Anterior cingulate cortex (tissue), 58 donors: ENCODE results near the gene SNX24.
A peak's percentile ranks its signal among the peaks of the same experiment; 100 is the strongest.
"Not testable (repeated sequence)": the region's sequence is repeated elsewhere in the genome, so short reads cannot be mapped to it uniquely, and the experiment has no call there.

Experiments
- DNase-seq, 58 donors: peaks; one replicate each; lab custom pipeline; 2025; lab: John Stamatoyannopoulos, UW

SNX24 gene

DNA sequence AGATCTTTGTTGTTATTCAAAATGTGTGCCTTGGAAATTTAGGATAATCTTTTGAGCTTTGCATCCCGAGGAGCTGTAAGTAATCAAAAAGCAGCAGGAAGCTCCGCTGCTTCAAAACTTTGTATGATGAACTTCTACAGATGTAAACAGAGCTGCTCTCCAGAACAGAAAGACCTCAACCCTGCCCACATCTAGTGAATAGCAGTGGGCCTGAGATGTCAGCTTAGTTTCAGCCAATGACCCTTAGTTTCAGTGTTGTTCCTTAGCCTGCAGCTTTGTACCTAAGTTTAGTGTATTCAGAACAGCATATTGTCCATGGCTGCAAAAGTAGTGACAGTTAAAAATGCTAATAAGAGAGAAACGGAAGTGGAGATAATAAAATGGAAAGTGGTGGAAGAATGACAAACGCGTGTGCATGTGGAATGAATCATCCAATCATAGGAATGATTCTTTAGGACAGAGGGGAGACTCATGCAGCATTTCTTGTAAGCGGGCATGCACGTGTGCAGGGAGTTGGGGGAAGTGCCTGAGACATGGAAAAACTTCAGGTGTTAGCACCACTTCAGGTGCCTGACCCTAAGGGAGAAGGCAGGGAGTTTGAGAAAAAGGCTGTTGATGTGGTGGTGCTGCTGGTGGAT is 24.9 kb downstream of the SNX24 start:
- DNase-seq = no peak

GRCh38 chr5:122871661-122872060 is 26.2 kb downstream of the SNX24 start:
- DNase-seq = no peak

DNA sequence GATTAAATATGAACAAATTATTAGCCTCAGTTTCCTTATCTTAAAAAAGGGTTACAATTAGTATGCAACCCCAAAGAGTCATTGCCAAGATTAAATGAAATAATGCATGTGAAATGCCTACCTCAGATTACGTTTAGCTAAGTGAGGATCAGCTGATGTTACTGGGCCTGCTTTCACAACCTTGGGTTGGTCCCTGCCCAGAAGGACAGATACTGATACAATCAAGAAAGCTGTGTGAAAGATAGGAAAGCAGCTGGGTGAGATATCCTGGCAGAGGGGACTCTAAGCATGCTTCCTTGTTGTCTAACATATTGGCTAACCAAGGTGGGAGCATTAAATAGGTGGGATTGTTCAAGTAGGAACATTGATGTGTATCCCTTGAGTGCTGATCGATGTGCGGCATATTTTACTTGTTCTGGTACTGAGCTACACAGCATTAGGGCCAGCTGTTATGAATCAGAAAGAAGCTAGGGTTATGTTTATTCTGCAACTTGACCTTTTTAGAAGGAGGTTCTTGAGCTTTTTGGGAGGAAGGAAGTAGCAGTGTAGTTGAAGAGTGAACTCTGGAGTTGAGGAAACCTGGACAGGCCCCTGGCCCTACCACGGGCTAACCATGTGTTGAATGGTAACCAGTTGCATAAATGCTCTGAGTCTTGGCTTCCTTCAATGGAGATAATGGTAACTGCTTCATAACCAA is 28.9 kb downstream of the SNX24 start:
- no peak for DNase-seq

- DNase-seq = peak in 1 of 58 donors; percentile 4
Observed at GRCh38 chr5:122877518-122877917, 32.1 kb downstream of the SNX24 start.

DNA sequence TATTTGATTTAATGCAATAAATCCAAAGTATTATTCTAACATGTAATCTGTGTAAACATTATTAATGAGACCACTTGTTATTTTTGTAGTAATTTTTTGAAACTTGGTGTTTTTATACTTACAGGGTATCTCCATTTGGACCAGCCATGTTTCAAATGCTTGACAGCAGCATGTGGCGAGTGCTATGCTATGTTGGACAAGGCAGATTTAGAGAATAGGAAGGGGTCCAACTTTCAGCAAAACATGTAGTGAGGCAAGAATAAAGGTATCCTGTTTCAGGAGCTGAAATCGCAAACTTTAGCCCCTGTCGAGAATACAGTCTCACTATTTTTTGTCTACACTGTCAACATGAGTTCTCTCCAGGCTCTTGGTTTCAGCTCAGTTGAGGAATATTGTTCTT is 33.7 kb downstream of the SNX24 start:
- no peak for DNase-seq

DNA sequence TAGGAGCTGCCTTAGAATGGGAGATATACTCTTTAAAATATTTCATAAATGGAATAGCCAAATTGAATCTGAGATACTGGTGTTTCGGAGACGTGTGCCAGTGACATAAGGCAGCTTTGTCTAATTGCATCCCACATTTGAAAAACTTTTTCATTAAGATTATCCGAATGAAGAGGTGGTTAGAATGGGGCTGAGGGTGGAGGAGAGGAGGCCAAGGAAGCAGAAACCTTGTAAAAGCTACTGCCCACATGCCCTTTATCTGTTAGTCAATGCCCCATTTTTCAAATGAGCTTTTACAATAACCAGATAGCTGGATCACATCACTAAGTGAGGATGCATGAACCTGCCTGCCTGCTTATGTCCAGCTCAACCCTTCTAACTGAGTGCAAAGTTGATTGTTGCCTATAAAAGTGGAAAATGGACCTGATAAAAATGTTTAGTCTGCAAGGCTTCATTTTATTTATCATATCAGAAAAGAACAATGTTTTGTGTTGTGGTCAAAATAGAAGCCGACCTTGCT is 34.8 kb downstream of the SNX24 start:
- no peak for DNase-seq

DNA sequence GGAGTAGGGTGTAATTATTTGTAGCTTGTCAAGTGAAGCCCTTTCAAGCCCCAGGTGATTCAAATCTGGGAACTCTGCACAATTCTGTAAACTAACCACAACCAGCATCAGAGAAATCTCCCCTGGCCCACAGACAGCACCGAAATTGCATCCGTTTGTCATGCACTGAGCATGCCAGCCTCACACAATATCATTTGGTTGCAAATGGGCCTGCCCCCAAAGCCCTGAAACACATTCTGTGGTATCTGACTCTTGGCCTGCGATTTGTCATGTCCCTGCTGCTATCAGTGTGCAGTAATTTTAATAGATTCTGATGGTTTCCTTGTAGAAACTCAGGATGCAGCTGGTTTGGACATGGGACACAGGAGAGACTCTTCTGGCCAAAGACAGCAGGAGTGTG is 35.3 kb downstream of the SNX24 start:
- DNase-seq = no peak

DNA sequence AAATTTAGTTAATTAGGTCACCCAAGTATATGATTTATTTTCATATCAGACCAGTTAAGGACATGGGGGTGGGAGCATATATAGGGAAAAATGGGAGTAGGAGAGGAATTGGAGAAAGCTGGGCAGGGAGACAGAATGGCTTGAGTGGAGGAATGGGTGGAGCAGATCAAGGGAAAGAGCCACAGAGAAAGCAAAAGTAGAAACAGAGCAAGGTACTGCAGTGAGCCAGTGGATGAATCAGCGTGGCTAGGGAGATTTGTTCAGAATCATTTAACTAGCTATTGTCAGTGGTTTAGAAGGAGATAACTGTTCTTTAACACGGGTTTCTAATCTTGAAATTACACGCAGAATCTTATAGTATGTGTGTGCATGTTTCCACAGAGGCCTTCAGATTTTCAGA is 37.4 kb downstream of the SNX24 start:
- no peak for DNase-seq

- no peak for DNase-seq
Observed at GRCh38 chr5:122885045-122885517, 39.7 kb downstream of the SNX24 start.

DNA sequence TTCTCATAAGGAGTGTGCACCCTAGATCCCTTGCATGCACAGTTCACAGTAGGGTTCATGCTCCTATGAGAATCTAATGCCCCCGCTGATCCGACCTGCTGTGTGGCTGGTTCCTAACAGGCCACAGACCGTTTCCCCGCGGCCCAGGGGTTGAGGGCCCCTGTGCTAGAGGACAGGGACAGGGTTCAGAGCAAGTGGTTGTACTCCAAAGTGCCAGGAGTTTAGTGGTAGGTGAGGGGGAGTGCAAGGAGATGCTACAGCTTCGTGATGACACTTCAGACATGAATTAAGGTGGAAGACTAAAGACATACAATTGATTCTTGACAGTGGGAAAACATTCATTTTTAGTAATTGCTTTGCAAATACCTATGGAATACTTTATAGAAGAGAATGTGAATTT is 40.5 kb downstream of the SNX24 start:
- DNase-seq = no peak

DNA sequence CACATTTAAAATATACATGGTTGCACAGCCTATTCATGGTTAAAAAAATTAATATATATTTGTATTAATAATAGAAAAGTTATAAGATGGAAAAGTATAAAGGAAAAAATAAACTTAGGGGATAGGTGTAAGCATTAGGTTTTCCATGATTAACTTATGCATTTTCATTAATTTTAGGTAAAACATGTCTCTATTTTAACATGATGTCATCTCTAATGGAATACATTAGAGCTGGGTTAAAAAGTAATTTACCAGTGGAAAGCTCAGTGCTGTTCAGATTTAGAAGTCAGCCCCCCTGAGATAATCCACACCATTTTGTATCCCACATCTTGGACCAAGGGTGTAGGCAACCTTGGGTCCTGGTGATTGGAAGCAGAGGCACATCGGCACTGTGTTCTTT is 49.7 kb downstream of the SNX24 start:
- DNase-seq = no peak

- DNase-seq = no peak
Observed at GRCh38 chr5:122896598-122897282, 51.3 kb downstream of the SNX24 start.

DNA sequence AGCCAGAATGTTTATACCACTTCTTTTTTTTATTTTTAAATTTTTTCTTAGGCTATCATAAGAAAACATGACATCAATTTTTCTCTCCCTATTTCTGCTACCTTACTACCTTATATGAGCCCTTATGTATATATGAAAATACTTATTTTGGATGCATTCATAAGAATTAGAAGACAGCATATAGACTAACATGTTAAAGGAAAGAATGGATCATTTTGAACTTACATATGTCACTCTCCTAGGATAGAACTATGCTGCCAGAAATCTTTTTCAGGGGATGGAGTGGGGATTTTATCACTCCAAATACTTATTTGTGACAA is 51.8 kb downstream of the SNX24 start:
- DNase-seq = no peak

DNA sequence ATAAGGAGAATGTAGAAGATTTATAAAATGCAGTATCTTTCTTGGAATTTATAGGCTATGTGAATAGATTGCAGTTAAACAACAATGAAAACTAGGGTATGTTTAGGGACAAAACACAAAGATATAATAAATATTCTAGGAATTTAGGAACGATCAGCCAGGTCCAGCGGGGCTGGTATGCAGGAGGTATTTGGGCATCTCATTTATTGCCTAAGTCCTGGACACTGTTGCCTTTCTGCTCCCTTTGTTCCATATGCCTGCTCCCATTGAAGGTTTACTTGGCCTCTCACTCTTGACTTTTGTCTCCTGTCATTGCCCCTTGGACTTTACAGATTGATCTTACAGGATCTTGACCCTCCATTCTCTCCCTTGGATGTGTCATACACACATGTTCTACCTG is 55.9 kb downstream of the SNX24 start:
- DNase-seq = no peak

- no peak for DNase-seq
Observed at GRCh38 chr5:122902263-122902662, 56.9 kb downstream of the SNX24 start.

DNA sequence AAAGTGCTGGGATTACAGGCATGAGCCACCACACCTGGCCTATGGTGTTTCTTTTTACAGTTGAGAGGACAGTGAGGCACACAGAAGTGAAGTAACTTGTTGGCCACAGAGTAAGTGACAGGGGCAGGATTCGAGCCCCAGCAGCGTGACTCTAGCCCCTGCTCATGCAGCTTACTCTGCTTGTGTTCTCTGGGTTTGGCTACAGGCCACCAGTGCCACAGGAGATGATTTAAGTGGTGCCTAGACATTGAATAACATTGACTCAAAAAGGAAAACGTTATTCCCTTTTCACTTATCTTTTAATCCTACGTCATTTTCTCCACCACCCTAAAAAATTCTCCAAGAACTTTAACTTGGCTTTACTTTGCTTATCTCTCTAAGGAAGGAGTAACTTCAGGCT is 61.4 kb downstream of the SNX24 start:
- no peak for DNase-seq

DNA sequence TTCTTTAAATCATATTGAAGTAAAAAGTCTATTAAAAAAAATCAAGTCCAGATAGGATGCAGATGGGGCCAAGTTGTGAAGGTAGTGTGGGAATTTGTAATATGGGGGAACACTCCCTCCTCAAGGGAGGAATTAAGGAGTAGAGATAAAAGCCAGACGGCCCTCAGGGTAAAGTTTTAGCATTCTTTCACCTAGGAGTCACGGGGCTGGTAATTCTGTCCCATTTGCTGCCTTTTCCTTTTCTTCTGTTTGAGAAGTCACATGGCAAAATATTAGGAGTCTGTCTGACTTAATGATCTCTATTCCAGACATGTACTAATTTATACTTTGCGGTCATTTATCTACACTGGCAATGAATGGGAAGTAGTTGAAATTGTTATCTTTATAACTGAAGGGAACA is 61.9 kb downstream of the SNX24 start:
- no peak for DNase-seq

- no peak for DNase-seq
Observed at GRCh38 chr5:122908108-122908507, 62.7 kb downstream of the SNX24 start.

GRCh38 chr5:122908662-122909061 is 63.2 kb downstream of the SNX24 start:
- DNase-seq = no peak

- DNase-seq = no peak
Observed at GRCh38 chr5:122909470-122910100, 64.2 kb downstream of the SNX24 start.

GRCh38 chr5:122913436-122913835 is 68.0 kb downstream of the SNX24 start:
- DNase-seq = not testable (repeated sequence)
